Pancreas (tissue), 10 donors: ENCODE results near the gene VGLL1. TPM values are rescaled to one million over a fixed set of nuclear protein-coding genes. Genes with fewer than 3 reads are reported as not detected.

Experiments
- ATAC-seq, 4 donors: fragments of 200-7000 bp; cut with Tn5 transposase; one replicate each; pipeline versions ENCODE4 v1.8.0 to v1.9.1; 2020; ENCODE audit warnings: mild to moderate bottlenecking in 4 of 4, moderate library complexity in 4 of 4
- DNase-seq, 6 donors: peaks; one replicate each; pipeline ENCODE4 v3.0.0-alpha.2; 2020
- FAIRE-seq: peaks from 2 replicates; lab custom pipeline; 2012; peaks lifted over from hg19 to GRCh38; lab: Jason Lieb, UNC
- H3K27ac ChIP-seq, 4 donors: fragments of 200-600 bp; sonication (generic); 1 replicate in 3 of 4; 2 replicates in 1 of 4; pipeline versions ENCODE4 v1.5.0 to v1.8.0; 2020
- H3K27me3 ChIP-seq, 4 donors: fragments of 200-600 bp; one replicate each; pipeline ENCODE4 v1.8.0; 2021
- H3K36me3 ChIP-seq, 3 donors: fragments of 200-600 bp; sonication (generic) in 1 of 3; one replicate each; pipeline versions ENCODE4 v1.5.0 to v1.8.0; 2020 to 2021
- H3K4me1 ChIP-seq, 3 donors: fragments of 200-600 bp; one replicate each; pipeline ENCODE4 v1.8.0; 2021
- H3K4me3 ChIP-seq, 4 donors: fragments of 200-600 bp; sonication (generic) in 2 of 4; one replicate each; pipeline versions ENCODE4 v1.5.0 to v1.8.0; 2020 to 2021
- H3K9me3 ChIP-seq, 4 donors: fragments of 200-600 bp; one replicate each; pipeline ENCODE4 v1.8.0; 2021
- CTCF ChIP-seq, 4 donors: fragments of 200-600 bp; sonication (generic) in 3 of 4; IDR thresholded peaks; one replicate each; pipeline versions ENCODE4 v1.5.0 to v1.8.0; 2021; ENCODE audit warnings: antibody characterized with exemption in 4 of 4
- WGBS, 2 donors: extraction: QIAGEN DNeasy Blood & Tissue Kit; methylation state at CpG; one replicate each; pipeline ENCODE4 v1.1.7; 2013; 5-methylcytosine and 5-hydroxymethylcytosine counted together
- intact Hi-C, 3 donors: fragments of 100-400 bp; cut with DNase I; formaldehyde crosslinking; loops; one replicate each; pipeline versions ENCODE4 v1.11.1 to v1.14.2; 2022
- polyA plus RNA-seq, 2 donors: library from polyadenylated mRNA; stranded (reverse); fragments of 200-250 nt; gene quantifications; one replicate each; pipeline ENCODE4 v1.2.3, GENCODE V29; 2013
- total RNA-seq, 6 donors: library from RNA; stranded (reverse); fragmentation: NEBNext Ultra II Directional in 4 of 6; extraction: Animal tissue kit (Norgen Biotek cat#: 25700) in 4 of 6; gene quantifications; one replicate each; pipeline versions ENCODE4 v1.2.1 to v1.2.4, GENCODE V29; 2021 to 2023
- donor health status: healthy with polysubstance abuse.
- donor health status: DM: no; HTN: no; CAD: no; lungs with moderate emphysema.
- donor health status: DM: no; HTN: no; CAD: no.
- donor health status: control.
- donor health status: control.
- donor health status: Bipolar disorder and iron deficiency.
- donor health status: DM: yes; HTN: yes; CAD: no.
- donor health status: DM: no; HTN: no; CAD: no.
- donor health status: DM: no; HTN: no; CAD: no.
- donor health status: DM: yes; HTN: yes; CAD: no.

The VGLL1 gene
- total and polyA plus RNA-seq, 8 donors = 0.32 to 2.7 (median 0.84) TPM

- no peak for FAIRE-seq
- Histone ChIP-seq H3K36me3 (no peaks in the 10 kb centered on the region), H3K27me3 (peaks cover 0 to 7% (median 2%) of the 10 kb centered on the region in 4 donors), H3K4me3 (no peak overlapping the region), H3K9me3 (no peaks in the 10 kb centered on the region), H3K4me1 (no peaks in the 10 kb centered on the region), H3K27ac (no peak overlapping the region)
- intact Hi-C loops = no loop called here
- no peak for TF ChIP-seq CTCF (IDR thresholded peaks at IDR 0.05)
- DNase-seq = no peak
- WGBS, 2 donors = 45% methylated on average over 5 of the region's 5 CpGs
- ATAC-seq = no peak
These were observed 12.9 kb upstream of the VGLL1 start for GRCh38 chrX:136519069-136519468.

DNA sequence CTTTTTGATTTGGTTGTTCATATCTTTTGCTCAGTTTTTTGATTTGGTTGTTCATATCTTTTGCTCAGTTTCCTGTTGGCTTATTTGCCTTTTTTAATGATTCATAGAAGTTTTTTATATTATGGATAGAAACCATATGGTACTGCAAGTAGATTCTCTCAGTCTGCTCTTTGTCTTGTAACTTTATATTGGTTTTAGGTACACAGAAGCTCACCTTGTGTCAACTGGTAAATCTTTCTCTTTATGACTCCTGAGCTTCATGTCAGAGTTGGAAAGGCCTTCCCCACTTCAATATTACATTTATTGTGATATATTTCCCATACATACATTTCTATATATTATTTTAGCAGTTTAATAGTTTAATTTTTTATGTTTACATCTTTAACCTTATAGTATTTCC lies 8.2 kb upstream of the VGLL1 start:
- DNase-seq = no peak
- intact Hi-C loops = no loop called here
- H3K36me3 ChIP-seq = no peaks in the 10 kb centered on the region
- no peak for ATAC-seq
- no peak overlapping the region for H3K4me3 ChIP-seq
- no peak for FAIRE-seq
- TF ChIP-seq CTCF (IDR thresholded peaks at IDR 0.05) = no peak
- H3K27ac ChIP-seq = no peak overlapping the region
- no peaks in the 10 kb centered on the region for H3K27me3 ChIP-seq
- no peaks in the 10 kb centered on the region for H3K4me1 ChIP-seq
- no peaks in the 10 kb centered on the region for H3K9me3 ChIP-seq

DNA sequence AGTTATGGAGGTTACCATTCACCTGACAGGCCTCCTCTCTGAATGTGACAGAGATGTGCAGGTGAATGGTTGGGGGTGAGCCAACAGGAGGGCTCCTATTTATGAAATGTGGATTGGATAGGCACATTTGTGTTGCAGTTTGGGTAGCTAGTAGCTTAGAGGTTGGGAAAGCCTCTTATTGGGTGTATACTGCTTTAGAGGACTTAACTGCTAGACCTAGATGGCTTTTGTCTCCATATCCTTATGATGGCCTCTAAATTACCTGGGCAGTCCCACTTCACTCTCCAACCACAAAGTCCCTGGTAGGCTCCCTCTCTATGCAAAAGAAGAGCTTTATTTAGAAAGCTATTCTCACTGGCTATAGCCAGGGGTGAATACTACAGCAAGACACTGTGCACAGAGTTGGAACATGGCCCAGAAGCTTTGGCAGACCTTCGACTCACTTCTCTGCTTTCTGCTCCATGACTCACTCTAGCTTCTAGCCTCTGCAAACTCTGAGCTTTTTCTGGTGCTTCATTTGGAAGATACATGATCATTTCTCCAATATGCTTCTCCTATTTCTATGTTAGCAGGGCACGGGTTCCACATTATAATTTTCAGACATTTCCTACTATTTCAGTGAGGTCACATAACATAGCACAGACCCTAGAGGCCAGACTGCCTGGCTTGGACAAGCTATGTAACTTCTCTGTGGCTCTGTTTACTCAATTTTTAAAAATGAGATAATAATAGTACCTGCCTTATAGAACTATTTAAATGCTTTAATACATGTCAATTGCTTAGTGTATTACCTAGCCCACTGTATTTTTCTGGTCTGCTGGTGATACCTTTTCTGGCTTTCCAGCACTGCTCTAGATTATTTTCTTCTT lies 6.0 kb upstream of the VGLL1 start:
- H3K27me3 ChIP-seq = no peaks in the 10 kb centered on the region
- H3K4me1 ChIP-seq = no peaks in the 10 kb centered on the region
- peak; percentile 85 to 94 (median 90) for ATAC-seq
- FAIRE-seq = peak; percentile 98
- 16 to 25% methylated on average over 2 of the region's 2 CpGs for WGBS, 2 donors
- H3K4me3 ChIP-seq = no peak overlapping the region
- H3K9me3 ChIP-seq = no peaks in the 10 kb centered on the region
- peak in 4 of 6 donors; percentile 20 to 62 (median 46) for DNase-seq
- intact Hi-C loops = no loop called here
- H3K36me3 ChIP-seq = no peaks in the 10 kb centered on the region
- TF ChIP-seq CTCF (IDR thresholded peaks at IDR 0.05) = no peak
- H3K27ac ChIP-seq = no peak overlapping the region

DNA sequence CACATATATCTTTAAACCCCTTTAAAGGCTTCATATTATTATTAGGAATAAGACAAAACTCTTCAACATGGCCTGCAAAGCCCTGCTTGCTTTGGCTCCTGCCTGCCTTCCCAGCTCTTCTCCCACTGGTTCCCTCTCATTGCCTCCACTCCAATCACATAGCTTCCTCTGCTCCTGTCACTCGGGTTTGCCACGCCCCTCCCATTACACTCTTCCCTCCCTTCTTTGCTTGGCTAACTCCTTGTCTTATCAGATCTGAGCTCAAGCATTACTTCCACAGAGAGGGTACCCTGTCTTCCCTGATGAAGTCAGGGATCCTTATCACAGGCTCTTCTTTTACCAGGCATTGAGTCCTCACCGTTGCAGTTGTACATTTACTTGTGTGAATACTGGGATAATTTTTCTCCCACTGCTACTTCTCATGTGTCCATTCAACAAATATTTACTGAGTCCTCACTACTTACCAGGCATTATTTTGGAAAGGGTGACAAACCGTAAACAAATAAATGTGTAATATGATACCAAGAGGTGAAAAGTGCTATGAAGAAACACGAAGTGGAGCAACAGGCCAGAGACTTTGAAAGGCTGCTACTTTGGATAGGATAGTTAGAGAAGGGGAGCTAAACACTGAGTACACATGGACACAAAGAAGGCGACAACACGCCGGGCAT lies 3.2 kb upstream of the VGLL1 start:
- H3K9me3 ChIP-seq = no peaks in the 10 kb centered on the region
- FAIRE-seq (no peak), DNase-seq (no peak), ATAC-seq (no peak)
- no peaks in the 10 kb centered on the region for H3K27me3 ChIP-seq
- H3K4me1 ChIP-seq = no peaks in the 10 kb centered on the region
- WGBS, 2 donors = 54 to 64% methylated on average over 8 of the region's 8 CpGs
- H3K27ac ChIP-seq = no peak overlapping the region
- intact Hi-C loops = no loop called here
- H3K36me3 ChIP-seq = no peaks in the 10 kb centered on the region
- TF ChIP-seq CTCF (IDR thresholded peaks at IDR 0.05) = no peak
- no peak overlapping the region for H3K4me3 ChIP-seq

GRCh38 chrX:136529795-136530194 lies 2.2 kb upstream of the VGLL1 start:
- FAIRE-seq (no peak), ATAC-seq (no peak), DNase-seq (no peak)
- no peak overlapping the region for H3K27ac ChIP-seq
- intact Hi-C loops = no loop called here
- no peaks in the 10 kb centered on the region for H3K4me1 ChIP-seq
- TF ChIP-seq CTCF (IDR thresholded peaks at IDR 0.05) = no peak
- no peaks in the 10 kb centered on the region for H3K9me3 ChIP-seq
- WGBS, 2 donors = 65 to 72% methylated on average over 2 of the region's 2 CpGs
- no peaks in the 10 kb centered on the region for H3K36me3 ChIP-seq
- H3K27me3 ChIP-seq = no peaks in the 10 kb centered on the region
- no peak overlapping the region for H3K4me3 ChIP-seq
